ENCODE data around the gene LHFPL6. TPM values are rescaled to one million over a fixed set of nuclear protein-coding genes. Genes with fewer than 3 reads are reported as not detected.

LHFPL6 gene
- total and polyA plus RNA-seq, 2 experiments from 2014 or later = 7.8 to 9.5 TPM

GRCh38 chr13:39462428-39462827 is 140.6 kb downstream of the LHFPL6 start:
- Histone ChIP-seq H3K4me1 (ENCODE audit: insufficient read depth) (no peaks in the 10 kb centered on the region; the same call in 1 of the 2 replicates), H3K4me2 (no peak overlapping the region), H3K36me3 (ENCODE audit: insufficient read depth) (no peaks in the 10 kb centered on the region), H3K79me2 (replicated peaks; ENCODE audit: insufficient read depth) (no peaks in the 10 kb centered on the region), H4K20me1 (replicated peaks; ENCODE audit: insufficient read depth) (no peaks in the 10 kb centered on the region), H2AFZ (no peak overlapping the region), H3K4me3 (no peak overlapping the region), H3K9me2 (ENCODE audit: insufficient read depth) (no peaks in the 10 kb centered on the region), H3K27ac (ENCODE audit: low read depth) (no peak overlapping the region), H3F3A (replicated peaks; ENCODE audit: low read depth) (no peaks in the 10 kb centered on the region), H3K27me3 (ENCODE audit: insufficient read depth) (no peaks in the 10 kb centered on the region)
- Mint-ChIP-seq H3K4me3 (no peak overlapping the region), H3K9me3 (no peaks in the 10 kb centered on the region), H3K4me1 (peaks cover 6% of the 10 kb centered on the region; the same call in 2 of the 3 replicates), H3K27me3 (ENCODE audit: insufficient read depth, low read depth, poor library complexity) (no peaks in the 10 kb centered on the region), H3K27ac (no peak overlapping the region), H3K36me3 (ENCODE audit: low read depth) (no peaks in the 10 kb centered on the region)
- ATAC-seq = peak; percentile 35; the same call in 2 of the 3 replicates
- DNase-seq (ENCODE audit: low spot score) = no peak
- TF ChIP-seq, protein P1, sequence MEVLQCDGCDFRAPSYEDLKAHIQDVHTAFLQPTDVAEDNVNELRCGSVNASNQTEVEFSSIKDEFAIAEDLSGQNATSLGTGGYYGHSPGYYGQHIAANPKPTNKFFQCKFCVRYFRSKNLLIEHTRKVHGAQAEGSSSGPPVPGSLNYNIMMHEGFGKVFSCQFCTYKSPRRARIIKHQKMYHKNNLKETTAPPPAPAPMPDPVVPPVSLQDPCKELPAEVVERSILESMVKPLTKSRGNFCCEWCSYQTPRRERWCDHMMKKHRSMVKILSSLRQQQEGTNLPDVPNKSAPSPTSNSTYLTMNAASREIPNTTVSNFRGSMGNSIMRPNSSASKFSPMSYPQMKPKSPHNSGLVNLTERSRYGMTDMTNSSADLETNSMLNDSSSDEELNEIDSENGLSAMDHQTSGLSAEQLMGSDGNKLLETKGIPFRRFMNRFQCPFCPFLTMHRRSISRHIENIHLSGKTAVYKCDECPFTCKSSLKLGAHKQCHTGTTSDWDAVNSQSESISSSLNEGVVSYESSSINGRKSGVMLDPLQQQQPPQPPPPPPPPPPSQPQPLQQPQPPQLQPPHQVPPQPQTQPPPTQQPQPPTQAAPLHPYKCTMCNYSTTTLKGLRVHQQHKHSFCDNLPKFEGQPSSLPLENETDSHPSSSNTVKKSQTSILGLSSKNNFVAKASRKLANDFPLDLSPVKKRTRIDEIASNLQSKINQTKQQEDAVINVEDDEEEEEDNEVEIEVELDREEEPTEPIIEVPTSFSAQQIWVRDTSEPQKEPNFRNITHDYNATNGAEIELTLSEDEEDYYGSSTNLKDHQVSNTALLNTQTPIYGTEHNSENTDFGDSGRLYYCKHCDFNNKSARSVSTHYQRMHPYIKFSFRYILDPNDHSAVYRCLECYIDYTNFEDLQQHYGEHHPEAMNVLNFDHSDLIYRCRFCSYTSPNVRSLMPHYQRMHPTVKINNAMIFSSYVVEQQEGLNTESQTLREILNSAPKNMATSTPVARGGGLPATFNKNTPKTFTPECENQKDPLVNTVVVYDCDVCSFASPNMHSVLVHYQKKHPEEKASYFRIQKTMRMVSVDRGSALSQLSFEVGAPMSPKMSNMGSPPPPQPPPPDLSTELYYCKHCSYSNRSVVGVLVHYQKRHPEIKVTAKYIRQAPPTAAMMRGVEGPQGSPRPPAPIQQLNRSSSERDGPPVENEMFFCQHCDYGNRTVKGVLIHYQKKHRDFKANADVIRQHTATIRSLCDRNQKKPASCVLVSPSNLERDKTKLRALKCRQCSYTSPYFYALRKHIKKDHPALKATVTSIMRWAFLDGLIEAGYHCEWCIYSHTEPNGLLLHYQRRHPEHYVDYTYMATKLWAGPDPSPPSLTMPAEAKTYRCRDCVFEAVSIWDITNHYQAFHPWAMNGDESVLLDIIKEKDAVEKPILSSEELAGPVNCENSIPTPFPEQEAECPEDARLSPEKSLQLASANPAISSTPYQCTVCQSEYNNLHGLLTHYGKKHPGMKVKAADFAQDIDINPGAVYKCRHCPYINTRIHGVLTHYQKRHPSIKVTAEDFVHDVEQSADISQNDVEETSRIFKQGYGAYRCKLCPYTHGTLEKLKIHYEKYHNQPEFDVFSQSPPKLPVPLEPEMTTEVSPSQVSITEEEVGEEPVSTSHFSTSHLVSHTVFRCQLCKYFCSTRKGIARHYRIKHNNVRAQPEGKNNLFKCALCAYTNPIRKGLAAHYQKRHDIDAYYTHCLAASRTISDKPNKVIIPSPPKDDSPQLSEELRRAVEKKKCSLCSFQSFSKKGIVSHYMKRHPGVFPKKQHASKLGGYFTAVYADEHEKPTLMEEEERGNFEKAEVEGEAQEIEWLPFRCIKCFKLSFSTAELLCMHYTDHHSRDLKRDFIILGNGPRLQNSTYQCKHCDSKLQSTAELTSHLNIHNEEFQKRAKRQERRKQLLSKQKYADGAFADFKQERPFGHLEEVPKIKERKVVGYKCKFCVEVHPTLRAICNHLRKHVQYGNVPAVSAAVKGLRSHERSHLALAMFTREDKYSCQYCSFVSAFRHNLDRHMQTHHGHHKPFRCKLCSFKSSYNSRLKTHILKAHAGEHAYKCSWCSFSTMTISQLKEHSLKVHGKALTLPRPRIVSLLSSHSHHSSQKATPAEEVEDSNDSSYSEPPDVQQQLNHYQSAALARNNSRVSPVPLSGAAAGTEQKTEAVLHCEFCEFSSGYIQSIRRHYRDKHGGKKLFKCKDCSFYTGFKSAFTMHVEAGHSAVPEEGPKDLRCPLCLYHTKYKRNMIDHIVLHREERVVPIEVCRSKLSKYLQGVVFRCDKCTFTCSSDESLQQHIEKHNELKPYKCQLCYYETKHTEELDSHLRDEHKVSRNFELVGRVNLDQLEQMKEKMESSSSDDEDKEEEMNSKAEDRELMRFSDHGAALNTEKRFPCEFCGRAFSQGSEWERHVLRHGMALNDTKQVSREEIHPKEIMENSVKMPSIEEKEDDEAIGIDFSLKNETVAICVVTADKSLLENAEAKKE (CRISPR knock-in tag; IDR thresholded peaks at IDR 0.05) = no peak
- TF ChIP-seq CREB1 (CRISPR knock-in tag; IDR thresholded peaks at IDR 0.05; ENCODE audit: low read depth) (no peak), CTCF (conservative IDR thresholded peaks at IDR 0.05; ENCODE audit: low read depth in 2 of 2) (no peak), ETS1 (IDR thresholded peaks at IDR 0.05) (no peak), EZH2 (IDR thresholded peaks at IDR 0.05; ENCODE audit: low read depth, unreplicated experiment) (no peak), ZNF114 (CRISPR knock-in tag; IDR thresholded peaks at IDR 0.05) (no peak), POLR2AphosphoS5 (IDR thresholded peaks at IDR 0.05; ENCODE audit: low read depth) (no peak), ZNF331 (CRISPR knock-in tag; IDR thresholded peaks at IDR 0.05; ENCODE audit: low read depth) (no peak)

Data from GM23338 (cell line).